ENCODE measurements around the gene PHOSPHO2. TPM values are rescaled to one million over a fixed set of nuclear protein-coding genes. Genes with fewer than 3 reads are reported as not detected.

PHOSPHO2 gene
- total and polyA plus RNA-seq, 9 of the 15 experiments (the other 6 are each of a cell fraction or from before 2014, with no cell fraction given): 7.8 to 19.1 (median 11.7) TPM

DNA sequence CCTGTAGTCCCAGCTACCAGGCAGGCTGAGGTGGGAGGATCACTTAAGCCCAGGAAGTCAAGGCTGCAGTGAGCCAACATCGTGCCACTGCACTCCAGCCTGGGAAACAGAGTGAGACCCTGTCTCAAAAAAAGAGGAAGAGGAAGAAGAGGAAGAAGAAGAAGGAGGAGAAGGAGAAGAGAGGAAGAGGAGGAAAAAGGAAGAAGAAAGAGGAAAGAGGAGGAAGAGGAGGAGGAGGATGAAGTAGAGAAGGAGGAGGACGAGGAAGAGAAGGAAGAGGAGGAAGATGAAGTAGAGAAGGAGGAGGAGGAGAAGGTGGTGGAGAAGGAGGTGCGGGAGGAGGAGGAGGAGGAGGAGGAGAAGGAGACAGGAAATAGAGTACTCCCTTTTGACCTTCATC, 38.1 kb upstream of the PHOSPHO2 start (continued):
- TF ChIP-seq, protein P1, sequence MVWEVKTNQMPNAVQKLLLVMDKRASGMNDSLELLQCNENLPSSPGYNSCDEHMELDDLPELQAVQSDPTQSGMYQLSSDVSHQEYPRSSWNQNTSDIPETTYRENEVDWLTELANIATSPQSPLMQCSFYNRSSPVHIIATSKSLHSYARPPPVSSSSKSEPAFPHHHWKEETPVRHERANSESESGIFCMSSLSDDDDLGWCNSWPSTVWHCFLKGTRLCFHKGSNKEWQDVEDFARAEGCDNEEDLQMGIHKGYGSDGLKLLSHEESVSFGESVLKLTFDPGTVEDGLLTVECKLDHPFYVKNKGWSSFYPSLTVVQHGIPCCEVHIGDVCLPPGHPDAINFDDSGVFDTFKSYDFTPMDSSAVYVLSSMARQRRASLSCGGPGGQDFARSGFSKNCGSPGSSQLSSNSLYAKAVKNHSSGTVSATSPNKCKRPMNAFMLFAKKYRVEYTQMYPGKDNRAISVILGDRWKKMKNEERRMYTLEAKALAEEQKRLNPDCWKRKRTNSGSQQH (CRISPR knock-in tag; IDR thresholded peaks at IDR 0.05): 0 out of 2 replicates have a peak, but pooled peaks have one; percentile 29
- peak; percentile 58 for TF ChIP-seq ARHGAP35 (IDR thresholded peaks at IDR 0.05; ENCODE audit: partially characterized antibody)
- TF ChIP-seq TBL1XR1 (IDR thresholded peaks at IDR 0.05; ENCODE audit: low read length in 2 of 2): no peak
- peak in 1 of 2 experiments; percentile 78; a peak in 2 of 4 replicates for TF ChIP-seq HDAC1 (IDR thresholded peaks at IDR 0.05)
- TF ChIP-seq, protein P2, sequence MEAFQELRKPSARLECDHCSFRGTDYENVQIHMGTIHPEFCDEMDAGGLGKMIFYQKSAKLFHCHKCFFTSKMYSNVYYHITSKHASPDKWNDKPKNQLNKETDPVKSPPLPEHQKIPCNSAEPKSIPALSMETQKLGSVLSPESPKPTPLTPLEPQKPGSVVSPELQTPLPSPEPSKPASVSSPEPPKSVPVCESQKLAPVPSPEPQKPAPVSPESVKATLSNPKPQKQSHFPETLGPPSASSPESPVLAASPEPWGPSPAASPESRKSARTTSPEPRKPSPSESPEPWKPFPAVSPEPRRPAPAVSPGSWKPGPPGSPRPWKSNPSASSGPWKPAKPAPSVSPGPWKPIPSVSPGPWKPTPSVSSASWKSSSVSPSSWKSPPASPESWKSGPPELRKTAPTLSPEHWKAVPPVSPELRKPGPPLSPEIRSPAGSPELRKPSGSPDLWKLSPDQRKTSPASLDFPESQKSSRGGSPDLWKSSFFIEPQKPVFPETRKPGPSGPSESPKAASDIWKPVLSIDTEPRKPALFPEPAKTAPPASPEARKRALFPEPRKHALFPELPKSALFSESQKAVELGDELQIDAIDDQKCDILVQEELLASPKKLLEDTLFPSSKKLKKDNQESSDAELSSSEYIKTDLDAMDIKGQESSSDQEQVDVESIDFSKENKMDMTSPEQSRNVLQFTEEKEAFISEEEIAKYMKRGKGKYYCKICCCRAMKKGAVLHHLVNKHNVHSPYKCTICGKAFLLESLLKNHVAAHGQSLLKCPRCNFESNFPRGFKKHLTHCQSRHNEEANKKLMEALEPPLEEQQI (IDR thresholded peaks at IDR 0.05): no peak
- no peak for TF ChIP-seq RBBP5 (IDR thresholded peaks at IDR 0.05; ENCODE audit: borderline replicate concordance, insufficient read depth, low read length, poor library complexity, severe bottlenecking)
- 0 out of 2 replicates have a peak, but pooled peaks have one; percentile 25 for TF ChIP-seq ZC3H8 (IDR thresholded peaks at IDR 0.05)
- no peak for TF ChIP-seq GATAD2B (IDR thresholded peaks at IDR 0.05; ENCODE audit: borderline replicate concordance)
- no peak for TF ChIP-seq ZEB2 (IDR thresholded peaks at IDR 0.05)
- TF ChIP-seq ZNF830 (CRISPR knock-in tag; IDR thresholded peaks at IDR 0.05): no peak
- no peak for TF ChIP-seq STAT5A (IDR thresholded peaks at IDR 0.05; ENCODE audit: borderline replicate concordance, low read length)
- no peak for TF ChIP-seq TAF9B (IDR thresholded peaks at IDR 0.05; ENCODE audit: partially characterized antibody)
- 0 out of 2 replicates have a peak, but pooled peaks have one; percentile 73 for TF ChIP-seq HDGF (IDR thresholded peaks at IDR 0.05)
- TF ChIP-seq, protein P3, sequence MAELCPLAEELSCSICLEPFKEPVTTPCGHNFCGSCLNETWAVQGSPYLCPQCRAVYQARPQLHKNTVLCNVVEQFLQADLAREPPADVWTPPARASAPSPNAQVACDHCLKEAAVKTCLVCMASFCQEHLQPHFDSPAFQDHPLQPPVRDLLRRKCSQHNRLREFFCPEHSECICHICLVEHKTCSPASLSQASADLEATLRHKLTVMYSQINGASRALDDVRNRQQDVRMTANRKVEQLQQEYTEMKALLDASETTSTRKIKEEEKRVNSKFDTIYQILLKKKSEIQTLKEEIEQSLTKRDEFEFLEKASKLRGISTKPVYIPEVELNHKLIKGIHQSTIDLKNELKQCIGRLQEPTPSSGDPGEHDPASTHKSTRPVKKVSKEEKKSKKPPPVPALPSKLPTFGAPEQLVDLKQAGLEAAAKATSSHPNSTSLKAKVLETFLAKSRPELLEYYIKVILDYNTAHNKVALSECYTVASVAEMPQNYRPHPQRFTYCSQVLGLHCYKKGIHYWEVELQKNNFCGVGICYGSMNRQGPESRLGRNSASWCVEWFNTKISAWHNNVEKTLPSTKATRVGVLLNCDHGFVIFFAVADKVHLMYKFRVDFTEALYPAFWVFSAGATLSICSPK (IDR thresholded peaks at IDR 0.05; ENCODE audit: borderline replicate concordance): 0 out of 2 replicates have a peak, but pooled peaks have one; percentile 52
- peak; percentile 74 for TF ChIP-seq MTA1 (IDR thresholded peaks at IDR 0.05; ENCODE audit: borderline replicate concordance)
- TF ChIP-seq PHF21A (IDR thresholded peaks at IDR 0.05; ENCODE audit: borderline replicate concordance, low read depth): no peak
- TF ChIP-seq, protein P4, sequence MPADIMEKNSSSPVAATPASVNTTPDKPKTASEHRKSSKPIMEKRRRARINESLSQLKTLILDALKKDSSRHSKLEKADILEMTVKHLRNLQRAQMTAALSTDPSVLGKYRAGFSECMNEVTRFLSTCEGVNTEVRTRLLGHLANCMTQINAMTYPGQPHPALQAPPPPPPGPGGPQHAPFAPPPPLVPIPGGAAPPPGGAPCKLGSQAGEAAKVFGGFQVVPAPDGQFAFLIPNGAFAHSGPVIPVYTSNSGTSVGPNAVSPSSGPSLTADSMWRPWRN (IDR thresholded peaks at IDR 0.05; ENCODE audit: low read depth): no peak
- peak; percentile 34; the same call in 1 of the 2 replicates for TF ChIP-seq HDAC2 (IDR thresholded peaks at IDR 0.05)
- TF ChIP-seq GABPA (tag; conservative IDR thresholded peaks at IDR 0.05; ENCODE audit: low read depth): no peak
- TF ChIP-seq DPF2 (IDR thresholded peaks at IDR 0.05): peak; percentile 70
- 0 out of 2 replicates have a peak, but pooled peaks have one; percentile 24 for TF ChIP-seq SUPT5H (IDR thresholded peaks at IDR 0.05)
- TF ChIP-seq, protein P5, sequence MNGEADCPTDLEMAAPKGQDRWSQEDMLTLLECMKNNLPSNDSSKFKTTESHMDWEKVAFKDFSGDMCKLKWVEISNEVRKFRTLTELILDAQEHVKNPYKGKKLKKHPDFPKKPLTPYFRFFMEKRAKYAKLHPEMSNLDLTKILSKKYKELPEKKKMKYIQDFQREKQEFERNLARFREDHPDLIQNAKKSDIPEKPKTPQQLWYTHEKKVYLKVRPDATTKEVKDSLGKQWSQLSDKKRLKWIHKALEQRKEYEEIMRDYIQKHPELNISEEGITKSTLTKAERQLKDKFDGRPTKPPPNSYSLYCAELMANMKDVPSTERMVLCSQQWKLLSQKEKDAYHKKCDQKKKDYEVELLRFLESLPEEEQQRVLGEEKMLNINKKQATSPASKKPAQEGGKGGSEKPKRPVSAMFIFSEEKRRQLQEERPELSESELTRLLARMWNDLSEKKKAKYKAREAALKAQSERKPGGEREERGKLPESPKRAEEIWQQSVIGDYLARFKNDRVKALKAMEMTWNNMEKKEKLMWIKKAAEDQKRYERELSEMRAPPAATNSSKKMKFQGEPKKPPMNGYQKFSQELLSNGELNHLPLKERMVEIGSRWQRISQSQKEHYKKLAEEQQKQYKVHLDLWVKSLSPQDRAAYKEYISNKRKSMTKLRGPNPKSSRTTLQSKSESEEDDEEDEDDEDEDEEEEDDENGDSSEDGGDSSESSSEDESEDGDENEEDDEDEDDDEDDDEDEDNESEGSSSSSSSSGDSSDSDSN (IDR thresholded peaks at IDR 0.05; ENCODE audit: borderline replicate concordance in 1 of 2, low read depth in 2 of 2, low read length in 2 of 2): no peak
- TF ChIP-seq LCOR (CRISPR knock-in tag; IDR thresholded peaks at IDR 0.05): no peak
